ENCODE measurements around the gene ATG16L2. TPM values are rescaled to one million over a fixed set of nuclear protein-coding genes. Genes with fewer than 3 reads are reported as not detected.

The ATG16L2 gene
- total RNA-seq, 1 experiment from 2014 or later, result 17.3 TPM

- Histone ChIP-seq H3K56ac (ENCODE audit: insufficient read length, low read depth, low read length) (no peak overlapping the region), H2BK120ac (ENCODE audit: low read depth, low read length, poor library complexity, severe bottlenecking) (no peak overlapping the region), H3K14ac (ENCODE audit: insufficient read depth, low read length) (no peak overlapping the region), H3K18ac (ENCODE audit: insufficient read length, low read depth, low read length) (no peak overlapping the region), H4K91ac (ENCODE audit: insufficient read length, low read depth, low read length) (no peak overlapping the region), H3K79me1 (ENCODE audit: insufficient read depth, low read depth, low read length, poor library complexity, severe bottlenecking) (no peaks in the 10 kb centered on the region), H4K8ac (replicated peaks; ENCODE audit: insufficient read length, low read depth, low read length) (no peak overlapping the region), H2BK20ac (ENCODE audit: low read depth, low read length, poor library complexity, severe bottlenecking) (no peak overlapping the region), H2AFZ (ENCODE audit: low read length) (no peak overlapping the region), H3K4me1 (ENCODE audit: insufficient read depth, low read length) (no peaks in the 10 kb centered on the region), H3T11ph (ENCODE audit: low read length) (no peak overlapping the region), H3K27me3 (ENCODE audit: insufficient read depth, low read length) (no peaks in the 10 kb centered on the region), H3K27ac (ENCODE audit: insufficient read length, low read depth, low read length) (no peak overlapping the region), H3K4ac (ENCODE audit: low read depth, low read length) (no peak overlapping the region), H2BK5ac (ENCODE audit: insufficient read length, low read length) (no peak overlapping the region), H2BK15ac (ENCODE audit: low read depth, low read length) (no peak overlapping the region), H3K4me2 (ENCODE audit: insufficient read depth, insufficient read length, low read length) (no peak overlapping the region), H2AK5ac (ENCODE audit: insufficient read length, low read length) (no peak overlapping the region), H3K9ac (ENCODE audit: extremely low read depth, insufficient read length, low read length) (no peak overlapping the region), H3K79me2 (ENCODE audit: insufficient read depth, low read length) (no peaks in the 10 kb centered on the region), H3K23ac (ENCODE audit: insufficient read length, low read depth, low read length) (no peak overlapping the region), H4K5ac (ENCODE audit: insufficient read length, low read depth, low read length) (no peak overlapping the region), H4K20me1 (ENCODE audit: control insufficient read depth, insufficient read depth, insufficient read length) (no peaks in the 10 kb centered on the region), H3K9me3 (ENCODE audit: control insufficient read depth, low read depth, low read length) (no peaks in the 10 kb centered on the region), H2BK12ac (ENCODE audit: insufficient read length, low read depth, low read length) (no peak overlapping the region), H3K23me2 (ENCODE audit: insufficient read length, low read depth, low read length, poor library complexity, severe bottlenecking) (no peaks in the 10 kb centered on the region)
- no peak for DNase-seq
- H3K27ac Mint-ChIP-seq, result no peak overlapping the region
- TF ChIP-seq, protein P1, sequence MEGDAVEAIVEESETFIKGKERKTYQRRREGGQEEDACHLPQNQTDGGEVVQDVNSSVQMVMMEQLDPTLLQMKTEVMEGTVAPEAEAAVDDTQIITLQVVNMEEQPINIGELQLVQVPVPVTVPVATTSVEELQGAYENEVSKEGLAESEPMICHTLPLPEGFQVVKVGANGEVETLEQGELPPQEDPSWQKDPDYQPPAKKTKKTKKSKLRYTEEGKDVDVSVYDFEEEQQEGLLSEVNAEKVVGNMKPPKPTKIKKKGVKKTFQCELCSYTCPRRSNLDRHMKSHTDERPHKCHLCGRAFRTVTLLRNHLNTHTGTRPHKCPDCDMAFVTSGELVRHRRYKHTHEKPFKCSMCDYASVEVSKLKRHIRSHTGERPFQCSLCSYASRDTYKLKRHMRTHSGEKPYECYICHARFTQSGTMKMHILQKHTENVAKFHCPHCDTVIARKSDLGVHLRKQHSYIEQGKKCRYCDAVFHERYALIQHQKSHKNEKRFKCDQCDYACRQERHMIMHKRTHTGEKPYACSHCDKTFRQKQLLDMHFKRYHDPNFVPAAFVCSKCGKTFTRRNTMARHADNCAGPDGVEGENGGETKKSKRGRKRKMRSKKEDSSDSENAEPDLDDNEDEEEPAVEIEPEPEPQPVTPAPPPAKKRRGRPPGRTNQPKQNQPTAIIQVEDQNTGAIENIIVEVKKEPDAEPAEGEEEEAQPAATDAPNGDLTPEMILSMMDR (conservative IDR thresholded peaks at IDR 0.05), result no peak
- no CpG with 5 or more reads among the region's 5 CpGs for WGBS (ENCODE audit: extremely low coverage, insufficient read length, low lambda C conversion rate)
- no peaks in the 10 kb centered on the region; a peak in 1 of 7 replicates for H3K36me3 Mint-ChIP-seq (ENCODE audit: insufficient read depth in 1 of 3, low read depth in 3 of 3)
- no peaks in the 10 kb centered on the region; the same call in 1 of the 2 replicates for H3K27me3 Mint-ChIP-seq (ENCODE audit: low read depth)
- H3K4me3 Mint-ChIP-seq, result no peak overlapping the region
- peaks cover 7 to 21% of the 10 kb centered on the region in 2 experiments for H3K4me1 Mint-ChIP-seq
- no peaks in the 10 kb centered on the region for H3K9me3 Mint-ChIP-seq
Measured at GRCh38 chr11:72773291-72773690, 40.9 kb upstream of the ATG16L2 start.
